WTC11 (cell line): Measurements from ENCODE around the gene PSPC1. TPM values are rescaled to one million over a fixed set of nuclear protein-coding genes. Genes with fewer than 3 reads are reported as not detected.

Experiments
- ATAC-seq: fragments of 200-7000 bp; cut with Tn5 transposase; 2 replicates; pipeline ENCODE4 v1.10.0; 2021; ENCODE audit warnings: mild to moderate bottlenecking, moderate library complexity
- CTCF ChIA-PET: fragments of 300-600 bp; sonication (Branson Sonifier 250); formaldehyde crosslinking; loops from one replicate; lab custom pipeline; 2021; ENCODE audit warnings: antibody characterized with exemption; lab: Charles Lee
- POLR2A ChIA-PET: fragments of 350-600 bp; sonication (Branson Sonifier 250); formaldehyde crosslinking; loops from one replicate; lab custom pipeline; 2021; ENCODE audit warnings: antibody characterized with exemption; lab: Charles Lee
- DNase-seq: peaks from one replicate; pipeline ENCODE4 v3.0.0; 2021; ENCODE audit warnings: low spot score
- H3K27ac Mint-ChIP-seq: 2 replicates; pipeline ENCODE4 v1.8.0; 2021; ENCODE audit warnings: mixed read lengths
- H3K27me3 Mint-ChIP-seq: 2 replicates; pipeline ENCODE4 v1.8.0; 2021; ENCODE audit warnings: low read depth, mild to moderate bottlenecking, moderate library complexity, mixed read lengths
- H3K36me3 Mint-ChIP-seq: 2 replicates; pipeline ENCODE4 v1.8.0; 2021; ENCODE audit warnings: mixed read lengths
- H3K4me1 Mint-ChIP-seq: 2 replicates; pipeline ENCODE4 v1.8.0; 2022; ENCODE audit warnings: mixed read lengths
- H3K4me3 Mint-ChIP-seq: 2 replicates; pipeline ENCODE4 v1.8.0; 2021; ENCODE audit warnings: mild to moderate bottlenecking, moderate library complexity, mixed read lengths
- H3K9me3 Mint-ChIP-seq: 2 replicates; pipeline ENCODE4 v1.8.0; 2021; ENCODE audit warnings: mixed read lengths
- CREB1 ChIP-seq: sonication (generic); formaldehyde crosslinking; IDR thresholded peaks from 2 replicates; pipeline ENCODE4 v1.8.0; 2023; ENCODE audit warnings: mild to moderate bottlenecking, missing genetic modification reagents
- FOXP1 ChIP-seq: sonication (generic); formaldehyde crosslinking; IDR thresholded peaks from 2 replicates; pipeline ENCODE4 v1.8.0; 2022; ENCODE audit warnings: missing genetic modification reagents, mild to moderate bottlenecking, moderate library complexity, borderline replicate concordance
- MYBL2 ChIP-seq: sonication (generic); formaldehyde crosslinking; IDR thresholded peaks from 2 replicates; pipeline ENCODE4 v1.8.1; 2023; ENCODE audit warnings: mild to moderate bottlenecking, moderate library complexity, missing genetic modification reagents
- NFE2L1 ChIP-seq: sonication (generic); formaldehyde crosslinking; IDR thresholded peaks from 2 replicates; pipeline ENCODE4 v1.8.1; 2023; ENCODE audit warnings: missing genetic modification reagents
- PRRX2 ChIP-seq: fragments of 250-450 bp; sonication (Bioruptor Pico); IDR thresholded peaks from 2 replicates; pipeline ENCODE4 v1.8.0; 2021; ENCODE audit warnings: mild to moderate bottlenecking
- RELA ChIP-seq: sonication (generic); formaldehyde crosslinking; IDR thresholded peaks from 2 replicates; pipeline ENCODE4 v1.8.1; 2022; ENCODE audit warnings: missing genetic modification reagents, mild to moderate bottlenecking, borderline replicate concordance
- SOX15 ChIP-seq: fragments of 250-450 bp; sonication (Bioruptor Pico); IDR thresholded peaks from 2 replicates; pipeline ENCODE4 v1.9.0; 2021; ENCODE audit warnings: mild to moderate bottlenecking
- TP53 ChIP-seq: sonication (generic); formaldehyde crosslinking; IDR thresholded peaks from 2 replicates; pipeline ENCODE4 v1.8.1; 2023; ENCODE audit warnings: mild to moderate bottlenecking, missing genetic modification reagents
- ZBTB21 ChIP-seq: sonication (generic); formaldehyde crosslinking; IDR thresholded peaks from 2 replicates; pipeline ENCODE4 v1.8.1; 2023; ENCODE audit warnings: mild to moderate bottlenecking, missing genetic modification reagents, borderline replicate concordance
- ZNF121 ChIP-seq: sonication (generic); formaldehyde crosslinking; IDR thresholded peaks from 2 replicates; pipeline ENCODE4 v1.8.0; 2023; ENCODE audit warnings: missing genetic modification reagents
- ZNF317 ChIP-seq: sonication (generic); formaldehyde crosslinking; IDR thresholded peaks from 2 replicates; pipeline ENCODE4 v1.8.1; 2023; ENCODE audit warnings: low read depth, mild to moderate bottlenecking, moderate library complexity, missing genetic modification reagents, borderline replicate concordance
- total RNA-seq: library from RNA; stranded (reverse); gene quantifications from 3 replicates; pipeline ENCODE4 v1.2.3, GENCODE V29; 2021
- TF ChIP-seq, protein P1 (sequence below): sonication (generic); formaldehyde crosslinking; IDR thresholded peaks from 2 replicates; pipeline ENCODE4 v1.8.1; 2023; ENCODE audit warnings: mild to moderate bottlenecking, missing genetic modification reagents, moderate library complexity
- TF ChIP-seq, protein P2 (sequence below): sonication (generic); formaldehyde crosslinking; IDR thresholded peaks from 2 replicates; pipeline ENCODE4 v1.8.1; 2022; ENCODE audit warnings: mild to moderate bottlenecking, moderate library complexity, missing genetic modification reagents
- TF ChIP-seq, protein P3 (sequence below): sonication (generic); formaldehyde crosslinking; IDR thresholded peaks from 2 replicates; pipeline ENCODE4 v1.8.0; 2022; ENCODE audit warnings: mild to moderate bottlenecking, missing genetic modification reagents
- TF ChIP-seq, protein P4 (sequence below): sonication (generic); formaldehyde crosslinking; IDR thresholded peaks from 2 replicates; pipeline ENCODE4 v1.8.0; 2023; ENCODE audit warnings: mild to moderate bottlenecking, missing genetic modification reagents
- TF ChIP-seq, protein P5 (sequence below): fragments of 250-450 bp; sonication (Bioruptor Pico); IDR thresholded peaks from 2 replicates; pipeline ENCODE4 v2.1.2; 2022; ENCODE audit warnings: mild to moderate bottlenecking, moderate library complexity
- TF ChIP-seq, protein P6 (sequence below): sonication (generic); formaldehyde crosslinking; IDR thresholded peaks from 2 replicates; pipeline ENCODE4 v1.8.1; 2023; ENCODE audit warnings: mild to moderate bottlenecking, missing genetic modification reagents, borderline replicate concordance
- TF ChIP-seq, protein P7 (sequence below): fragments of 250-450 bp; sonication (Bioruptor Pico); IDR thresholded peaks from 2 replicates; pipeline ENCODE4 v1.9.0; 2021; ENCODE audit warnings: moderate library complexity, mild to moderate bottlenecking, inconsistent platforms, borderline replicate concordance

PSPC1 gene
- total RNA-seq, 1 experiment from 2014 or later, result 67.5 TPM

DNA sequence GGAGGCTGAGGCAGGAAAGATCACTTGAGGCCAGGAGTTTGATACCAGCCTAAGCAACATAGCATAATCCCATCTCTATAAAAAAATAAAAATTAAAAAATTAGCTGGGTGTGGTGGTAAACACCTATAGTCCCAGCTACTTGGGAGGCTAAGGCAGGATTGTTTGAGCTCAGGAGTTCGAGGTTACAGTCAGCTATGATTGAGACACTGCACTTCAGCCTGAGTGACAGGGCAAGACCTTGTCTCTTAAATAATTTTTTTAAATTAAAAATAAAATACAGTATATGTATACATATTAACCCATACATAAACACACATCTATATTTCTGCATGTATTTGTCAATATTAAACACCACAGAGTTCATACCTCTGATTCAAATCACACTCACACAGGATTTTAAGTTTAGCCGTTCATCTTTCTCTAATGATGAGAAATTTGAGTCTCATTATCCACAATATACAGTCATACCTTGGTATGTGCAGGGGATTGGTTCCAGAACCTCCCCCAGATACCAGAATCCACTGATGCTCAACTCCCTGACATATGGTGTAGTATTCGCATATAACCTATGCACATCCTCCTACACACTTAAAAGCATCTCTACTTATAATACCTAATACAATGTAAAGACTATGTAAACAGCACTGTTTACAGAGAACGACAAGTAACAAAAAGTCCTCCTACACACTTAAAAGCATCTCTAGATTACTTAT lies 44.7 kb downstream of the PSPC1 start (continued):
- TF ChIP-seq, protein P1, sequence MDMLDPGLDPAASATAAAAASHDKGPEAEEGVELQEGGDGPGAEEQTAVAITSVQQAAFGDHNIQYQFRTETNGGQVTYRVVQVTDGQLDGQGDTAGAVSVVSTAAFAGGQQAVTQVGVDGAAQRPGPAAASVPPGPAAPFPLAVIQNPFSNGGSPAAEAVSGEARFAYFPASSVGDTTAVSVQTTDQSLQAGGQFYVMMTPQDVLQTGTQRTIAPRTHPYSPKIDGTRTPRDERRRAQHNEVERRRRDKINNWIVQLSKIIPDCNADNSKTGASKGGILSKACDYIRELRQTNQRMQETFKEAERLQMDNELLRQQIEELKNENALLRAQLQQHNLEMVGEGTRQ (CRISPR knock-in tag), result no peak
- TF ChIP-seq, protein P2, sequence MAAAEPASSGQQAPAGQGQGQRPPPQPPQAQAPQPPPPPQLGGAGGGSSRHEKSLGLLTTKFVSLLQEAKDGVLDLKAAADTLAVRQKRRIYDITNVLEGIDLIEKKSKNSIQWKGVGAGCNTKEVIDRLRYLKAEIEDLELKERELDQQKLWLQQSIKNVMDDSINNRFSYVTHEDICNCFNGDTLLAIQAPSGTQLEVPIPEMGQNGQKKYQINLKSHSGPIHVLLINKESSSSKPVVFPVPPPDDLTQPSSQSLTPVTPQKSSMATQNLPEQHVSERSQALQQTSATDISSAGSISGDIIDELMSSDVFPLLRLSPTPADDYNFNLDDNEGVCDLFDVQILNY, result no peak
- TF ChIP-seq SOX15 (CRISPR knock-in tag) (no peak), ZNF317 (CRISPR knock-in tag) (no peak), PRRX2 (CRISPR knock-in tag) (no peak)
- TF ChIP-seq, protein P3, sequence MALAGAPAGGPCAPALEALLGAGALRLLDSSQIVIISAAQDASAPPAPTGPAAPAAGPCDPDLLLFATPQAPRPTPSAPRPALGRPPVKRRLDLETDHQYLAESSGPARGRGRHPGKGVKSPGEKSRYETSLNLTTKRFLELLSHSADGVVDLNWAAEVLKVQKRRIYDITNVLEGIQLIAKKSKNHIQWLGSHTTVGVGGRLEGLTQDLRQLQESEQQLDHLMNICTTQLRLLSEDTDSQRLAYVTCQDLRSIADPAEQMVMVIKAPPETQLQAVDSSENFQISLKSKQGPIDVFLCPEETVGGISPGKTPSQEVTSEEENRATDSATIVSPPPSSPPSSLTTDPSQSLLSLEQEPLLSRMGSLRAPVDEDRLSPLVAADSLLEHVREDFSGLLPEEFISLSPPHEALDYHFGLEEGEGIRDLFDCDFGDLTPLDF (CRISPR knock-in tag), result no peak

DNA sequence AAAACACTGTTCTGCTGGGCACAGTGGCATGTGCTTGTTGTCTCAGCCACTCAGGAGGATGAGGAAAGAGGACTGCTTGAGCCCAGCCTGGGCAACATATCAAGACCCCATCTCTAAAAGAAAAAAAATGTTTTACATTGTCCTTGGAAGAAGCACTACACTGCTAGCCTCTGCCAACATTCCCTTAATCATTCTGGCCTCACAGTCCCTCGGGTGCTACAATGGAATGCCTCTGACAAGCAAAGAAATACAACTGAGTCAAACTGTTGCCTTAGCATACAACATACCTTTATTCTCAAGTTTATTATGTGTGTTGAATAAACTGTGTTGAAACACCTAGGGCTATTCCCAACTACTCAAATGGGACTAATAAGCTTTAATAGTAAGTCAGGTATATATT lies 56.1 kb downstream of the PSPC1 start:
- Mint-ChIP-seq H3K36me3 (peaks cover 45% of the 10 kb centered on the region), H3K4me1 (no peaks in the 10 kb centered on the region)
- TF ChIP-seq TP53 (CRISPR knock-in tag), result no peak
- no peak for TF ChIP-seq ZBTB21 (CRISPR knock-in tag)
- TF ChIP-seq CREB1 (CRISPR knock-in tag), result no peak
- peak; percentile 42; the same call in 1 of the 2 replicates for TF ChIP-seq ZNF121

DNA sequence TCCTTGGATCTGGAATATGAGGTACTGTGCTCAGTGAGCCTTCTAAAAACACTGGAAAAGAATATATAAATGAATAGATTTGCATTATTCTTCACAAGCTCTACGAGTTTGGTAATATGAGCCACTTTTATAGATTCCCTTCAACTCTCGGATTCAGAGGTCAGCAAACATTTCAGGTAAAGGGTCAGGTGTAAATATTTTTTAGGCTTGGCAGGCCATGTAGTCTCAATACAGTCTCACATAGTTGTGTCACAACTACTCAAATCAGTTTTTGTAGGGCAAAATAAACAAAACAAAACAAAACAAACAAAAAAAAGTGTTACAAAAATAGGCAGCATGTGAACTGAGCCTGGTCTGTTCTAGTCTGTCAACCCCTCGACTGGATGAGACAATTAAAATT lies 57.4 kb downstream of the PSPC1 start:
- TF ChIP-seq, protein P4, sequence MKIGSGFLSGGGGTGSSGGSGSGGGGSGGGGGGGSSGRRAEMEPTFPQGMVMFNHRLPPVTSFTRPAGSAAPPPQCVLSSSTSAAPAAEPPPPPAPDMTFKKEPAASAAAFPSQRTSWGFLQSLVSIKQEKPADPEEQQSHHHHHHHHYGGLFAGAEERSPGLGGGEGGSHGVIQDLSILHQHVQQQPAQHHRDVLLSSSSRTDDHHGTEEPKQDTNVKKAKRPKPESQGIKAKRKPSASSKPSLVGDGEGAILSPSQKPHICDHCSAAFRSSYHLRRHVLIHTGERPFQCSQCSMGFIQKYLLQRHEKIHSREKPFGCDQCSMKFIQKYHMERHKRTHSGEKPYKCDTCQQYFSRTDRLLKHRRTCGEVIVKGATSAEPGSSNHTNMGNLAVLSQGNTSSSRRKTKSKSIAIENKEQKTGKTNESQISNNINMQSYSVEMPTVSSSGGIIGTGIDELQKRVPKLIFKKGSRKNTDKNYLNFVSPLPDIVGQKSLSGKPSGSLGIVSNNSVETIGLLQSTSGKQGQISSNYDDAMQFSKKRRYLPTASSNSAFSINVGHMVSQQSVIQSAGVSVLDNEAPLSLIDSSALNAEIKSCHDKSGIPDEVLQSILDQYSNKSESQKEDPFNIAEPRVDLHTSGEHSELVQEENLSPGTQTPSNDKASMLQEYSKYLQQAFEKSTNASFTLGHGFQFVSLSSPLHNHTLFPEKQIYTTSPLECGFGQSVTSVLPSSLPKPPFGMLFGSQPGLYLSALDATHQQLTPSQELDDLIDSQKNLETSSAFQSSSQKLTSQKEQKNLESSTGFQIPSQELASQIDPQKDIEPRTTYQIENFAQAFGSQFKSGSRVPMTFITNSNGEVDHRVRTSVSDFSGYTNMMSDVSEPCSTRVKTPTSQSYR (CRISPR knock-in tag), result no peak
- ATAC-seq (no peak), DNase-seq (no peak)
- ChIA-PET CTCF (no interaction called here), POLR2A (no interaction called here)
- Mint-ChIP-seq H3K4me3 (no peak overlapping the region), H3K9me3 (no peaks in the 10 kb centered on the region), H3K27me3 (no peaks in the 10 kb centered on the region), H3K27ac (no peak overlapping the region; the same call in 1 of the 2 replicates), H3K4me1 (no peaks in the 10 kb centered on the region), H3K36me3 (peaks cover 46% of the 10 kb centered on the region)

More for the DNA sequence above, 56.1 kb downstream of the PSPC1 start:
- H3K27me3 Mint-ChIP-seq, result no peaks in the 10 kb centered on the region
- H3K27ac Mint-ChIP-seq, result no peak overlapping the region
- no peaks in the 10 kb centered on the region for H3K9me3 Mint-ChIP-seq
- ATAC-seq (no peak), DNase-seq (no peak)
- ChIA-PET CTCF (interaction anchor here (1.2 kb wide), 1 partner anchor 9 kb away, joined by 3 read pairs; no protein-coding TSS in a partner anchor), POLR2A (no interaction called here)
- no peak overlapping the region for H3K4me3 Mint-ChIP-seq

DNA sequence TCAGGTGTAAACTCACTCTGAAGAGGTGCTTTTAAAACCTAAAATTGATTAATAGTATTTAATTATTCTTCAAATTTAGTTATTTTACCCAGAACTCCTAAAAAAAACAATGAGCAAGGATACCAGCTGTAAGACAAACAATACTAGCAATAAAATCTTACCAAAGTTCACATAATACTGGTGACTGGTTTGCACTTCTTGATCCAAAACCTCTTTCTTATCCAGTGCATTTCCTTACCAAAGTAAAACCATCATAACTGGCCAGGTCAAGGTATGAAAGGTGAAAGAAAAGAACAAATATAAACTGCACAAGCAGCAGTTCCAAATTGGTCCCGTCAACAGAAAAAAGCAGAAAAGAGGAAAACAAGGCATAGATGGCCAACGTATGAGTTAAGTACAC lies 62.7 kb downstream of the PSPC1 start:
- DNase-seq, result no peak
- Mint-ChIP-seq H3K27me3 (no peaks in the 10 kb centered on the region), H3K27ac (no peak overlapping the region), H3K36me3 (peaks cover 22% of the 10 kb centered on the region), H3K4me3 (no peak overlapping the region), H3K4me1 (no peaks in the 10 kb centered on the region), H3K9me3 (no peaks in the 10 kb centered on the region)
- ChIA-PET CTCF (no interaction called here), POLR2A (no interaction called here)
- no peak for ATAC-seq
- TF ChIP-seq, protein P5, sequence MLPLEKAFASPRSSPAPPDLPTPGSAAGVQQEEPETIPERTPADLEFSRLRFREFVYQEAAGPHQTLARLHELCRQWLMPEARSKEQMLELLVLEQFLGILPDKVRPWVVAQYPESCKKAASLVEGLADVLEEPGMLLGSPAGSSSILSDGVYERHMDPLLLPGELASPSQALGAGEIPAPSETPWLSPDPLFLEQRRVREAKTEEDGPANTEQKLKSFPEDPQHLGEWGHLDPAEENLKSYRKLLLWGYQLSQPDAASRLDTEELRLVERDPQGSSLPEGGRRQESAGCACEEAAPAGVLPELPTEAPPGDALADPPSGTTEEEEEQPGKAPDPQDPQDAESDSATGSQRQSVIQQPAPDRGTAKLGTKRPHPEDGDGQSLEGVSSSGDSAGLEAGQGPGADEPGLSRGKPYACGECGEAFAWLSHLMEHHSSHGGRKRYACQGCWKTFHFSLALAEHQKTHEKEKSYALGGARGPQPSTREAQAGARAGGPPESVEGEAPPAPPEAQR, result no peak
- no peak for TF ChIP-seq NFE2L1 (CRISPR knock-in tag)
- TF ChIP-seq FOXP1 (CRISPR knock-in tag), result no peak
- TF ChIP-seq MYBL2 (CRISPR knock-in tag), result no peak
- TF ChIP-seq, protein P6, sequence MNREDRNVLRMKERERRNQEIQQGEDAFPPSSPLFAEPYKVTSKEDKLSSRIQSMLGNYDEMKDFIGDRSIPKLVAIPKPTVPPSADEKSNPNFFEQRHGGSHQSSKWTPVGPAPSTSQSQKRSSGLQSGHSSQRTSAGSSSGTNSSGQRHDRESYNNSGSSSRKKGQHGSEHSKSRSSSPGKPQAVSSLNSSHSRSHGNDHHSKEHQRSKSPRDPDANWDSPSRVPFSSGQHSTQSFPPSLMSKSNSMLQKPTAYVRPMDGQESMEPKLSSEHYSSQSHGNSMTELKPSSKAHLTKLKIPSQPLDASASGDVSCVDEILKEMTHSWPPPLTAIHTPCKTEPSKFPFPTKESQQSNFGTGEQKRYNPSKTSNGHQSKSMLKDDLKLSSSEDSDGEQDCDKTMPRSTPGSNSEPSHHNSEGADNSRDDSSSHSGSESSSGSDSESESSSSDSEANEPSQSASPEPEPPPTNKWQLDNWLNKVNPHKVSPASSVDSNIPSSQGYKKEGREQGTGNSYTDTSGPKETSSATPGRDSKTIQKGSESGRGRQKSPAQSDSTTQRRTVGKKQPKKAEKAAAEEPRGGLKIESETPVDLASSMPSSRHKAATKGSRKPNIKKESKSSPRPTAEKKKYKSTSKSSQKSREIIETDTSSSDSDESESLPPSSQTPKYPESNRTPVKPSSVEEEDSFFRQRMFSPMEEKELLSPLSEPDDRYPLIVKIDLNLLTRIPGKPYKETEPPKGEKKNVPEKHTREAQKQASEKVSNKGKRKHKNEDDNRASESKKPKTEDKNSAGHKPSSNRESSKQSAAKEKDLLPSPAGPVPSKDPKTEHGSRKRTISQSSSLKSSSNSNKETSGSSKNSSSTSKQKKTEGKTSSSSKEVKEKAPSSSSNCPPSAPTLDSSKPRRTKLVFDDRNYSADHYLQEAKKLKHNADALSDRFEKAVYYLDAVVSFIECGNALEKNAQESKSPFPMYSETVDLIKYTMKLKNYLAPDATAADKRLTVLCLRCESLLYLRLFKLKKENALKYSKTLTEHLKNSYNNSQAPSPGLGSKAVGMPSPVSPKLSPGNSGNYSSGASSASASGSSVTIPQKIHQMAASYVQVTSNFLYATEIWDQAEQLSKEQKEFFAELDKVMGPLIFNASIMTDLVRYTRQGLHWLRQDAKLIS (CRISPR knock-in tag), result no peak
- no peak for TF ChIP-seq RELA (CRISPR knock-in tag)
- TF ChIP-seq, protein P7, sequence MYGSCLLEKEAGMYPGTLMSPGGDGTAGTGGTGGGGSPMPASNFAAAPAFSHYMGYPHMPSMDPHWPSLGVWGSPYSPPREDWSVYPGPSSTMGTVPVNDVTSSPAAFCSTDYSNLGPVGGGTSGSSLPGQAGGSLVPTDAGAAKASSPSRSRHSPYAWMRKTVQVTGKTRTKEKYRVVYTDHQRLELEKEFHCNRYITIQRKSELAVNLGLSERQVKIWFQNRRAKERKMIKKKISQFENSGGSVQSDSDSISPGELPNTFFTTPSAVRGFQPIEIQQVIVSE, result no peak
